HG02623 (cell line): ENCODE measurements around the gene XRCC1.
"Not testable (repeated sequence)": the region's sequence is repeated elsewhere in the genome, so short reads cannot be mapped to it uniquely, and the experiment has no call there.

Source experiments
- ATAC-seq: cut with Tn5 transposase; IDR thresholded peaks from one replicate; pipeline ENCODE4 v1.9.1; 2021; ENCODE audit warnings: moderate library complexity; ENCODE audit not compliant: unreplicated experiment

The XRCC1 gene

DNA sequence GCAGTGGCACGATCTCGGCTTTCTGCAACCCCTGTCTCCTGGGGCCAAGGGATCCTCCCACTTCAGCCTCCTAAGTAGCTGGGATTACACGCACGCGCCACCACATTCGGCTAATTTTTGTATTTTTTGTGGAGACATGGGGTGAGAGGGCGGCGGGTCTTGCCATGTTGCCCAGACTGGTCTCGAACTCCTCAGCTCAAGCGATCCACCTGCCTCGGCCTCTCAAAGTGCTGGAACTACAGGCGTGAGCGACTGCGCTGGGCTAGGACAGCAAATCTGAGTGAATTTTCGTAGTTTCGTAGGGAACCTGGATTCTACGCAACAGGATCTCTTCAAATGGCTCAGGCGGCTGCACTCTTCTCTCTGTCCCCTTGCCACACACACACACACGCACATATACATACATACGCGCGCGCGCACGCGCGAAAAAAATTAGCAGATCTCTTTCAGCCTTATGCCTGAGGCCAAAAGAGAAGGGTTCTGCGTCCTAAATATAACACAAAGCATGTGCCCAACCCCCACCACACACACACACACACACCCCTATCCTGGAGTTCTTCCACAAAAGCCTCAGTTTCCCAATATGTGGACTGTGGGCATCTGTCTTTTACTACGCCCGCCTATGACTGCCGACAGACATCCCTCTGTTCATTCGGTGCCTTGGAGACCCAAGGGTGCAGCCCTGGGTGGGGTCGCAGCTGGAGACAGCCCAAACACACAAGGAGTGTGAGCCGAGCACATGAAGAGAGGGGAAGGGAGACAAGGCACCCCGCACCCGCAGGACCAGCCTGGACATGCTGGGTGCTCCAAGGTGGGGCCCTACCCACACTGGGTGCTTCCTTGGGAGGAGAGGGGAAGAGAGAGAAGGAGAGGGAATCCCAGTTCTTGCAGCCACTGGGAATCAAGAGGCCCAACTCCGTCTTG is 890 bp upstream of the XRCC1 start:
- no peak for ATAC-seq

- no peak for ATAC-seq
Measured at GRCh38 chr19:43574424-43575155, 737 bp downstream of the XRCC1 start.

DNA sequence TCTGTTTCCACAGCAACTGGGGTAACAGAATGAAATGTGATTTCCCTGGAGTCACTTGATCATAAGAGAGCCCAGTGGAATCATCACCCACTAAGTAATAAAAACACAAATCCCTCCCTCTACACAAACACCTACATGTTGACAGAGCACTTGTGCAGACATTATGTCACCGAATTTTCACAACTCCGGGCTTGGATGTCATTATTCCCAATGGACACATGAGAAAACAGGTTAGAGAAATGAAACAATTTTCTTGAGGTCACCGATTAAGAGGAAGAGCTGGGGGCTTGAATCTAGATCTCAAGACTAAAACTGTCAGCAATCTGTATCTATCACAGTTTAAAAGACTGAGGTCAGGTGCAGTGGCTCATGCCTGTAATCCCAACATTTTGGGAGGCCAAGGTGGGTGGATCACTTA is 3.1 kb downstream of the XRCC1 start:
- no peak for ATAC-seq

GRCh38 chr19:43570174-43570791 is 5.0 kb downstream of the XRCC1 start:
- no peak for ATAC-seq

- no peak for ATAC-seq
Measured at GRCh38 chr19:43569657-43570056, 5.7 kb downstream of the XRCC1 start.

DNA sequence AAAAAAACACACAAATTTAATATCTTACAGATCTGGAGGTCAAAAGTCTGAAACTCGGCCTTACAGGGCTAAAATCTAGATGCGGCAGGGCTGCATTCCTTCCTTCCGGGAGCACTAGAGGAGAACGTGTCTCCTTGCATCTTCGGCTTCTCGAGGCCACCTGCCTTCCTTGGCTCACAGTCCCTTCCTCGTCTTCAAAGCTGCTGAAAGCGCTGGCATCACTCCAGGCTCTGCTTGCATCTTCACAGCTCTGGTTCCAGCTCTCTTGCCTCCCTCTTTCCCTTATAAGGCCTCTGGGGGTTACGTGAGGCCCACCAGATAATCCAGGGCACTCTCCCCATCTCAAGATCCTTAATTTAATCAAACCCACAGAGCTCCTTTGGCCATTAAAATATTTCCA is 10.5 kb downstream of the XRCC1 start:
- no peak for ATAC-seq

DNA sequence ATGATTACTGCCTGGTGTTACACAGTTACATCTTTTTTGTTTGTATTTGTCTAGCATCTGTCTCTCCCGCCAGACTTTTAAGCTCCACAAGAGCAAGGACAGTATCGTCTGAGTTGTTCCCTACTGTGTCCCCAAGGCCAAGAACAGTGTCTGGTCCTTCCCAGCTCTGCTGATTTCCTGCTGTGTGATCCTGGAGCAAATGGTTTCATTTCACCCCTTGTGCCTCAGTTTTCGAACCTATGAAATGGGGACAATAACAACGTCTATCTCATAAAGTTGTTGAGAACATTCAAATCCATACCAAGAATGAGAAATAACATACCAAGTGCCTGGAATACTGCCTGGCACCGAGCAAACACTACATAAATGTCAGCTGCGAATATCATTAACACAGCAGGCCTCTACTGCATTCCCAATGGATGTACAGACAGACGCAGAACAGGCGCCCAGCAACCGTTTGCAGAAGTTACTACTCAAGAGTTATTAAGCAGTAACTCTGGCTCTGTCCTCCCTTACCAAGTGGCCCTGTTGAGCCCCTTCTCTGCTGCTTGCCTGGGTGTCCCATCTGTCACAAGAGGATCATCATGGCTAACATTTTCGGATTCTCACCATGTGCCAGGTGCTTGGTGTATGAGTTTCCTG is 11.4 kb downstream of the XRCC1 start:
- no peak for ATAC-seq

GRCh38 chr19:43562698-43563241 is 12.6 kb downstream of the XRCC1 start:
- ATAC-seq: no peak

DNA sequence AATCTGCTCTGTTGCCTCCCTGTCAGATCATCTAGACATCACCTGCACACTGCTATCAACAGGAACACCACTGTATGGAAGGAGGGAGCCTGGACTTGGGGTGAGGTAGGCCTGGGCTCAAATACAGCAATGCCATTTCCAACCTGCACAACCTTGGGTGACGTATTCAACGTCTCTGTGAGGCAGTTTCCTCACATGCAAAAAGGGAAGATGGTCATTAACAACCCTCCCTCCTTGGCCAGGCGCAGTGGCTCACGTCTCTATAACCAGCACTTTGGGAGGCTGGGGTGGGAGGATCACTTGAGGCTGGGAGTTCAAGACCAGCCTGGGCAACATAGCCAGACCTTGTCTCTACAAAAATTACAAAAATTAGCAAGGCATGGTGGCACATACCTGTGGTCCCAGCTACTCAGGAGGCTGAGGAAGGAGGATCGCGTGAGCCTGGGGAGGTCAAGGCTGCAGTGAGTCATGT is 13.1 kb downstream of the XRCC1 start:
- ATAC-seq: no peak

DNA sequence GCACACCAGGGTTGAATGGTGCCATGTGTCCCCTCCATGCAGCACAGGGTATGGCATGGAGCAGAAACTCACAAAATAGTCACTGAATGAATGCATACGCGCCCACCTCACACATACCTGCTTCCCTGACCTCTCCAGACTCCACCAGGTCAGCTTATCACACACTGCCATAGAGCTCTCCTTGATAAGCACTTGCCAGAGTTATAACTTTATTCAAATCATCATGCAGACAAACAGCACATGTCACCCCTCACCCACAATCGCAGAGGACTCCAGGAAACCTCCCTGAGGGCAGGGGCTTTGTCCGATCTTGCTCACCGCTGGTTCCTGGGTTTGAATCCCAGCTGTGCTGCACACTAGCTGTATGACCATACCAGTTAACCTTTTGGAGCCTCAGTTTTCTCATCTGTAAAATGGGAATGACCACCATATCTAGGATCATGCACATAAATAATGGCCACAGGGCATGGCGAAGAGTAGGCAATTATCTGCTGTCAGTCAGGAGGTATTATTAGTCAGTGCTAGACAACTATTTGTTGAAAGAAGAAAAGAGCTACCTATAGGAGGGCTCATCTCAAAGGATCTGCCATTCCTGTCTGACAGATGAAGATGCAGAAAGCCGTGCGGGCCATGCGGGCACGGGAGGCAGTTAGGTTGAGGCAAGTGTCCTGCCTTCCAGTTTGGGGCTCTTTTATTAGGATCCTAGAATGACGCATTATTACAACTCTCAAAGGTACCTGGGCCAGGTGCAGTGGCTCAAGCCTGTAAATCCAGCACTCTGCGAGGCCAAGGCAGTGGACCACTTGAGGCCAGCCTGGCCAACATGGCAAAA is 14.0 kb downstream of the XRCC1 start:
- no peak for ATAC-seq

- ATAC-seq: no peak
Measured at GRCh38 chr19:43560687-43561086, 14.6 kb downstream of the XRCC1 start.

DNA sequence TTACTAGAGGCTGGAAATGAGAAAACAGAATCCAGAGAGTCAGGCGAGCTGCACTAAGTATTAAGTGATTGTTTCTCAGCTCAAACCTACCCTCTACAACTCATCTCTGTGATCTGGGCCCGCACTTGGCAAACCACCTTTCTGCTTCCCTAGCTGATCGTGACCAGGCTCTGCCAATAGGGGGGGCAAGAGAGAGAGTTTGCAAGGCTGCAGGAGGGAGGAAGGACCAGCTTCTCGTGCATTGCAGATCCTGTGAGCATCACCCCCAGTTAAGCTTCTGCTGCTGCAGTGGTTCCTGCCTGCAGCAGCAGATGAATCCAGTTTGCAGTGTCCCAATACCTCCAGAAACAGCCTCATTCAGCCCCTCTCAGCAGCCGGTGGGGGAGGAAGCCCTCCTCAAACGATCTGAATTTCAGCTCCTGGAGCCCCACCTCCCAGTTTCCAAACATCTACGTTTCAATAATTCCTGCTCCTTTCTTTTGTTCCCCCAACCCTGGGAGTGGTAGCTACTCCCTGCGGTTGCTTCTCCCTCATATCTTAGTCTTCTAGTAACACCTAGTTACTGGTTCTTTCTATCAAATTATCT is 20.0 kb downstream of the XRCC1 start:
- no peak for ATAC-seq

- no peak for ATAC-seq
Measured at GRCh38 chr19:43554317-43554895, 20.9 kb downstream of the XRCC1 start.

- no peak for ATAC-seq
Measured at GRCh38 chr19:43553656-43554055, 21.7 kb downstream of the XRCC1 start.

DNA sequence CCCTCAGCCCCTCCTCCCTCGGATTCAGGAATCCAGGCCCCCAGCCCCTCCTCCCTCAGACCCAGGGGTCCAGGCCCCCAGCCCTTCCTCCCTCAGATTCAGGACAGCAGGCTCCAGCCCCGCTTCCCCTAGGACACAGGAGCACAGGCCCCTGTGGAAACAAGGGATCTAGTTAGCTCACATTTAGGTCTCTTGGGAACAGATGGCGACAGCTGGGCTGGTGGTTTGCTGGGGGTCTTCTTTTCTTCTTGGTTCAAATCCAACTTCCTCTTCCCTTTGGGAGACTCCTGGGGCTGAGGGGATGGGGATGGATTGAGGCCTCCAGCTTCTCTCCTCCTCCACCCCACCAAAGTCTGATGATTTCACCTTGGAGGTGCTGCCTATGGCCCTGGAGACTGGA is 22.7 kb downstream of the XRCC1 start:
- ATAC-seq: no peak

GRCh38 chr19:43552198-43552450 is 23.2 kb downstream of the XRCC1 start:
- no peak for ATAC-seq

- no peak for ATAC-seq
Measured at GRCh38 chr19:43551399-43552197, 23.7 kb downstream of the XRCC1 start.

DNA sequence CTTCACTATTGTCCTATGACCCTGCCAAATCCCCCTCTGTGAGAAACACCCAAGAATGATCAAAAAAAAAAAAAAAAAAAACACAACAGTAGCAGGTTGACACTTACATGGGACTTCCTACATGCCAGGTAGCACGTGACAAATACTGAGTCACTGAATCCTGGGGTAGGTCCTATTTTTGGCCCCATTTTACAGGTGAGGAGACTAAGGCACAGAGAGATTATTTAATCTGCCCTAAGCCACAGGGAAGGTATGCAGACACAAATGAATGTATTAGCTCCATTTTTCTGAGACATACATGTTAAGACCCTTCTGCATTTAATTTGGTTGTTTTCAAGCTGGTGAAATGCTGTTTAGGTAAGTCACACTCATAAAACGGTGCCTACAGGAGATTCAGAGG is 26.6 kb downstream of the XRCC1 start:
- ATAC-seq: no peak

GRCh38 chr19:43547926-43548325 is 27.4 kb downstream of the XRCC1 start:
- ATAC-seq: not testable (repeated sequence)
